IMR-90 (cell line): Measurements from ENCODE around the gene AGAP1.

Experiments
- BHLHE40 ChIP-seq: fragments of 150-350 bp; IDR thresholded peaks from 2 replicates; pipeline ENCODE4 v1.6.1; 2016; ENCODE audit warnings: mild to moderate bottlenecking, low read depth, low read length
- CEBPB ChIP-seq: IDR thresholded peaks from 2 replicates; pipeline ENCODE4 v1.6.1; 2012; ENCODE audit warnings: low read depth, low read length, improper control_type of control experiment
- CTCF ChIP-seq: conservative IDR thresholded peaks from 2 replicates; pipeline ENCODE4 v1.5.1; 2012; ENCODE audit warnings: mild to moderate bottlenecking, low read depth, low read length, improper control_type of control experiment
- MXI1 ChIP-seq: IDR thresholded peaks from 2 replicates; pipeline ENCODE4 v1.6.1; 2012; ENCODE audit warnings: low read depth, mild to moderate bottlenecking, low read length, moderate library complexity, borderline replicate concordance
- POLR2A ChIP-seq: IDR thresholded peaks from 2 replicates; pipeline ENCODE4 v1.6.1; 2012; ENCODE audit warnings: mild to moderate bottlenecking, low read depth, low read length
- RAD21 ChIP-seq: IDR thresholded peaks from 2 replicates; pipeline ENCODE4 v1.6.1; 2012; ENCODE audit warnings: low read length, improper control_type of control experiment
- RFX5 ChIP-seq: IDR thresholded peaks from 2 replicates; pipeline ENCODE4 v1.8.0; 2012; ENCODE audit warnings: low read depth, mild to moderate bottlenecking, low read length, moderate library complexity

- no peak for TF ChIP-seq RAD21
- TF ChIP-seq MXI1 = no peak
- TF ChIP-seq CTCF = no peak
- TF ChIP-seq CEBPB = no peak
- no peak for TF ChIP-seq POLR2A
- peak; percentile 85; the same call in 1 of the 2 replicates for TF ChIP-seq BHLHE40
- TF ChIP-seq RFX5 = no peak
These were observed 255.4 kb downstream of the AGAP1 start for GRCh38 chr2:235749121-235749770.
